H1 (cell line): Measurements from ENCODE around the gene TTC38. TPM values are rescaled to one million over a fixed set of nuclear protein-coding genes. Genes with fewer than 3 reads are reported as not detected.

Experiments
- CTCF ChIA-PET: fragments of 300-600 bp; sonication (Branson Sonifier 250); formaldehyde crosslinking; loops from one replicate; lab custom pipeline; 2021; ENCODE audit not compliant: partially characterized antibody; lab: Charles Lee
- POLR2A ChIA-PET: fragments of 300-600 bp; sonication (Branson Sonifier 250); formaldehyde crosslinking; loops from one replicate; lab custom pipeline; 2021; ENCODE audit warnings: inconsistent platforms; ENCODE audit not compliant: partially characterized antibody; lab: Charles Lee
- DNase-seq, 2 experiments: peaks; one replicate each; pipeline versions ENCODE4 v3.0.0 to v3.0.0-alpha.2; 2010 to 2022; ENCODE audit warnings: low spot score in 2 of 2, low read depth in 1 of 2, mixed read lengths in 1 of 2
- FAIRE-seq: peaks from 2 replicates; lab custom pipeline; 2011; peaks lifted over from hg19 to GRCh38; lab: Jason Lieb, UNC
- H2AFZ ChIP-seq: 2 replicates; pipeline ENCODE4 v1.8.1; 2012; ENCODE audit warnings: low read length, inconsistent platforms
- H2AK5ac ChIP-seq: 2 replicates; pipeline ENCODE4 v1.6.1; 2013; ENCODE audit warnings: low read depth, low read length
- H2BK120ac ChIP-seq: replicated peaks from 2 replicates; pipeline ENCODE3; 2013; ENCODE audit warnings: low read depth, low read length, inconsistent platforms
- H2BK12ac ChIP-seq: 2 replicates; pipeline ENCODE4 v1.6.1; 2013; ENCODE audit warnings: low read depth, low read length
- H2BK15ac ChIP-seq: 2 replicates; pipeline ENCODE4 v1.6.1; 2013; ENCODE audit warnings: low read length
- H2BK20ac ChIP-seq: 2 replicates; pipeline ENCODE4 v1.6.1; 2013; ENCODE audit warnings: low read length
- H2BK5ac ChIP-seq: 2 replicates; pipeline ENCODE4 v1.6.1; 2013; ENCODE audit warnings: low read depth, low read length
- H3K14ac ChIP-seq: 2 replicates; pipeline ENCODE4 v1.6.1; 2013; ENCODE audit warnings: inconsistent platforms; ENCODE audit not compliant: insufficient read length
- H3K18ac ChIP-seq: 2 replicates; pipeline ENCODE4 v1.6.1; 2013; ENCODE audit warnings: low read length; ENCODE audit errors: extremely low read depth
- H3K23ac ChIP-seq: 2 replicates; pipeline ENCODE4 v1.6.1; 2013; ENCODE audit warnings: inconsistent platforms; ENCODE audit not compliant: insufficient read length
- H3K23me2 ChIP-seq: 2 replicates; pipeline ENCODE4 v1.6.1; 2013; ENCODE audit warnings: low read depth, low read length
- H3K27ac ChIP-seq: 2 replicates; pipeline ENCODE4 v1.6.1; 2011; ENCODE audit warnings: low read depth, low read length, inconsistent platforms
- H3K27me3 ChIP-seq, 4 experiments: replicated peaks in 1 of 4; 1 replicate in 1 of 4; 2 replicates in 3 of 4; pipeline versions ENCODE4 v1.6.1 to v1.8.1; 2011 to 2013; ENCODE audit warnings: low read length in 3 of 4, mild to moderate bottlenecking in 3 of 4, inconsistent platforms in 2 of 4, mixed read lengths in 2 of 4, moderate library complexity in 1 of 4; ENCODE audit not compliant: control insufficient read depth in 3 of 4, insufficient read depth in 3 of 4; ENCODE audit errors: extremely low read depth in 1 of 4
- H3K36me3 ChIP-seq, 4 experiments: 2 replicates each; pipeline versions ENCODE4 v1.6.1 to v1.8.1; 2011 to 2013; ENCODE audit warnings: mild to moderate bottlenecking in 4 of 4, low read length in 3 of 4, moderate library complexity in 2 of 4, control low read depth in 1 of 4, inconsistent platforms in 1 of 4; ENCODE audit not compliant: insufficient read depth in 4 of 4, control insufficient read depth in 2 of 4
- H3K4ac ChIP-seq: replicated peaks from 2 replicates; pipeline ENCODE3; 2013; ENCODE audit warnings: low read length, low read depth, mixed read lengths, inconsistent platforms; ENCODE audit not compliant: insufficient read length
- H3K4me1 ChIP-seq, 4 experiments: replicated peaks in 1 of 4; 1 replicate in 1 of 4; 2 replicates in 3 of 4; pipeline versions ENCODE4 v1.6.1 to v1.8.1; 2011 to 2013; ENCODE audit warnings: low read length in 3 of 4, inconsistent platforms in 2 of 4, mixed read lengths in 1 of 4; ENCODE audit not compliant: insufficient read depth in 4 of 4, control insufficient read depth in 3 of 4
- H3K4me2 ChIP-seq, 2 experiments: 2 replicates each; pipeline versions ENCODE4 v1.6.1 to v1.8.1; 2011 to 2013; ENCODE audit warnings: low read depth in 2 of 2, low read length in 2 of 2, control low read depth in 1 of 2, inconsistent platforms in 1 of 2, mild to moderate bottlenecking in 1 of 2; ENCODE audit not compliant: insufficient read depth in 1 of 2
- H3K4me3 ChIP-seq, 4 experiments: fragments of 200-600, 300-600 bp in 1 of 4; sonication (generic), shearing (Covaris generic), sonication (Bioruptor Twin) in 1 of 4; 2 replicates each; pipeline versions ENCODE4 v1.5.1 to v1.8.1; 2011 to 2016; ENCODE audit warnings: low read length in 4 of 4, low read depth in 3 of 4, control low read depth in 2 of 4, inconsistent platforms in 2 of 4, mild to moderate bottlenecking in 2 of 4, mixed read lengths in 1 of 4, moderate library complexity in 1 of 4; ENCODE audit not compliant: insufficient read depth in 2 of 4; ENCODE audit errors: extremely low read depth in 1 of 4
- H3K56ac ChIP-seq: replicated peaks from 2 replicates; pipeline ENCODE3; 2013; ENCODE audit warnings: low read depth, mild to moderate bottlenecking, mixed read lengths, low read length, inconsistent platforms; ENCODE audit not compliant: insufficient read length
- H3K79me1 ChIP-seq: 2 replicates; pipeline ENCODE4 v1.6.1; 2013; ENCODE audit warnings: low read depth, low read length, control low read depth
- H3K79me2 ChIP-seq, 2 experiments: 2 replicates each; pipeline versions ENCODE4 v1.6.1 to v1.8.1; 2012 to 2013; ENCODE audit warnings: low read length in 2 of 2, mild to moderate bottlenecking in 2 of 2, inconsistent platforms in 1 of 2; ENCODE audit not compliant: insufficient read depth in 2 of 2, control insufficient read depth in 1 of 2
- H3K9ac ChIP-seq, 4 experiments: replicated peaks in 1 of 4; 1 replicate in 1 of 4; 2 replicates in 3 of 4; pipeline versions ENCODE4 v1.6.1 to v1.8.1; 2011 to 2013; ENCODE audit warnings: low read depth in 3 of 4, low read length in 3 of 4, control low read depth in 2 of 4, mild to moderate bottlenecking in 2 of 4, moderate library complexity in 2 of 4, inconsistent platforms in 1 of 4; ENCODE audit errors: extremely low read depth in 1 of 4
- H3K9me3 ChIP-seq, 2 experiments: 2 replicates each; pipeline versions ENCODE4 v1.6.1 to v1.8.1; 2012 to 2013; ENCODE audit warnings: mild to moderate bottlenecking in 2 of 2, moderate library complexity in 2 of 2, control low read depth in 1 of 2, inconsistent platforms in 1 of 2, low read depth in 1 of 2, low read length in 1 of 2, mixed read lengths in 1 of 2; ENCODE audit not compliant: insufficient read depth in 2 of 2
- H4K20me1 ChIP-seq, 2 experiments: replicated peaks in 1 of 2; 2 replicates each; pipeline versions ENCODE3 to v1.8.1; 2011 to 2013; ENCODE audit warnings: inconsistent platforms in 2 of 2, low read length in 2 of 2, mild to moderate bottlenecking in 1 of 2; ENCODE audit not compliant: insufficient read depth in 2 of 2, control insufficient read depth in 1 of 2
- H4K5ac ChIP-seq: 2 replicates; pipeline ENCODE4 v1.6.1; 2013; ENCODE audit warnings: low read length, low read depth, mixed read lengths, inconsistent platforms; ENCODE audit not compliant: insufficient read length
- H4K8ac ChIP-seq: 2 replicates; pipeline ENCODE4 v1.8.0; 2013; ENCODE audit warnings: mild to moderate bottlenecking, moderate library complexity, low read length, inconsistent platforms; ENCODE audit not compliant: insufficient read depth; ENCODE audit errors: extremely low read depth
- H4K91ac ChIP-seq: replicated peaks from 2 replicates; pipeline ENCODE3; 2013; ENCODE audit warnings: low read length, mixed read lengths, inconsistent platforms; ENCODE audit not compliant: insufficient read length
- CBX5 ChIP-seq: fragments of 300-800, 300-1000 bp; sonication (generic); IDR thresholded peaks from 2 replicates; pipeline ENCODE4 v1.7.1; 2016; ENCODE audit warnings: antibody characterized with exemption, low read length, low read depth
- EGR1 ChIP-seq: IDR thresholded peaks from 2 replicates; pipeline ENCODE4 v1.6.1; 2011; ENCODE audit warnings: low read depth, low read length, borderline replicate concordance
- FOSL1 ChIP-seq: IDR thresholded peaks from 2 replicates; pipeline ENCODE4 v1.6.1; 2011; ENCODE audit warnings: mild to moderate bottlenecking, low read depth, low read length, moderate library complexity; ENCODE audit not compliant: insufficient read depth
- JUN ChIP-seq: IDR thresholded peaks from 2 replicates; pipeline ENCODE4 v1.6.1; 2011; ENCODE audit warnings: low read depth, mild to moderate bottlenecking, improper control_type of control experiment, low read length
- POLR2AphosphoS5 ChIP-seq: IDR thresholded peaks from 2 replicates; pipeline ENCODE4 v1.6.1; 2011; ENCODE audit warnings: low read depth, low read length
- RFX5 ChIP-seq: IDR thresholded peaks from 2 replicates; pipeline ENCODE4 v1.6.1; 2011; ENCODE audit warnings: low read depth, low read length, improper control_type of control experiment, borderline replicate concordance
- SUZ12 ChIP-seq: fragments of 200-600 bp; sonication (generic); IDR thresholded peaks from 2 replicates; pipeline ENCODE4 v1.6.1; 2012; ENCODE audit warnings: mild to moderate bottlenecking, inconsistent platforms, low read length, moderate library complexity, mixed read lengths
- WGBS, 2 experiments: shearing (Covaris generic) in 1 of 2; methylation state at CpG; one replicate each; pipeline versions ENCODE4 v1.1.6 to v1.1.7; 2013 to 2015; ENCODE audit warnings: low lambda C conversion rate in 2 of 2, mixed read lengths in 2 of 2, inconsistent platforms in 1 of 2, low coverage in 1 of 2, missing lambda C conversion rate in 1 of 2; ENCODE audit not compliant: insufficient replicate concordance in 2 of 2, insufficient coverage in 1 of 2, insufficient read length in 1 of 2; ENCODE audit errors: extremely low coverage in 1 of 2, missing lambda C conversion rate in 1 of 2; 5-methylcytosine and 5-hydroxymethylcytosine counted together
- polyA plus RNA-seq, 7 experiments: library from polyadenylated mRNA; depleted of rRNA in 3 of 7; stranded (reverse) in 5 of 7; unstranded in 2 of 7; fragments of >200 nt in 5 of 7; fragments of 200-250 nt in 2 of 7; gene quantifications; 1 replicate in 5 of 7; 2 replicates in 1 of 7; 4 replicates in 1 of 7; pipeline versions ENCODE4 v1.2.1 to v1.2.3, GENCODE V29; 2011 to 2013; ENCODE audit warnings: missing spikeins in 2 of 7, mixed read lengths in 2 of 7
- total RNA-seq: library from RNA; stranded (reverse); fragmentation: NEBNext Ultra II Directional; extraction: Animal tissue kit (Norgen Biotek cat#: 25700); gene quantifications from 2 replicates; pipeline ENCODE4 v1.2.1, GENCODE V29; 2021
- TF ChIP-seq, protein P1 (sequence below): IDR thresholded peaks from 2 replicates; pipeline ENCODE4 v1.6.1; 2011; ENCODE audit warnings: low read length, improper control_type of control experiment
- TF ChIP-seq, protein P2 (sequence below): IDR thresholded peaks from 2 replicates; pipeline ENCODE4 v1.6.1; 2012; ENCODE audit warnings: inconsistent platforms

TTC38 gene
- total and polyA plus RNA-seq, 2 of the 8 experiments (the other 6 are each of a cell fraction or from before 2014, with no cell fraction given): 25.3 to 34.8 TPM

DNA sequence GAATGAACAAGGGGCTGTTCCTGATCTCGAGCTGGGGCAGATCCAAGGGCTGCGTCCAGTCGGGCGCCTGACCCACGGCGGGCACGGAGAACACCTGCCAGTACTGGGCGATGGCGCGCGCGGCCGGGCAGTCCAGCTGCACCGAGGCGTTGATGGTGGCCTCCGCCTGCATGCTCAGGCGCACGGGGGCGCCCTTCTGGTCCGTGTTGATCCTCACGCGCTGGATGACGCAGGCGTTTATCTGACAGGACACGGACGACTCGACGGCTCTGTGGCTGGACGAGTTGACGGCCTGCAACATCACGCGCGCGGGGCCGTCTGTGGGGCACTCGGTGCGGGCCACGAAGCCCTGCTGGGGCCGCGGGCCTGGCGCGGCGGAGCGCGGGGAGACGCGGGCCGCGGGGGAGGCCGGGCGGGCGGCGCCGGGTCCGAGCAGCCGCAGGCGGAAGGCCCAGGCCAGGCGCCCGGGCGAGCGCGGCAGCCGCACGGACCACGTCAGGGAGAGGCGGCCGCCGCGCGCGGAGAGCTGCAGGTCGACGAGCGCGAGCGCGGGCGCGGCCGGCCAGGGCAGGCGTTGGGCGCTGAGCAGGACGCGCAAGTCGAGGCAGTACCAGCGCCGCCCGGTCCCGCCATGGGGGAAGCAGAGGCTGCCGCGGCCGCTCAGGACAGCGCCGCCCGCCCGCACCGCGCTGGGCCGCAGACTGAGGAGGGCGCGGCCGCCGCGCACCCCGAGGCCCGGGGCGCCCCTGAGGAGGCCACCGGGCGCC is 5.2 kb upstream of the TTC38 start:
- ChIA-PET POLR2A (interaction anchor here (0.7 to 2.9 kb wide), 5 partner anchors 10 to 72 kb away, joined by 3 to 13 read pairs (median 3); partner anchors contain the start of gene CDPF1), CTCF (interaction anchor here (0.7 to 2.0 kb wide), 13 partner anchors 12 to 131 kb away, joined by 3 to 8 read pairs (median 3); no protein-coding TSS in a partner anchor)
- Histone ChIP-seq H2AFZ (no peak overlapping the region), H3K4ac (no peak overlapping the region), H2BK12ac (no peak overlapping the region), H4K20me1 (no peaks in the 10 kb centered on the region), H3K56ac (no peak overlapping the region), H3K23ac (no peak overlapping the region), H3K4me2 (peak overlapping the region; percentile 50 to 68), H4K8ac (peak overlapping the region; percentile 20; the same call in 1 of the 2 replicates), H3K79me2 (no peaks in the 10 kb centered on the region), H3K36me3 (no peaks in the 10 kb centered on the region), H3K27ac (no peak overlapping the region), H3K23me2 (no peaks in the 10 kb centered on the region; the same call in 1 of the 2 replicates), H2AK5ac (no peak overlapping the region), H2BK5ac (no peak overlapping the region), H3K79me1 (no peaks in the 10 kb centered on the region), H3K4me1 (no peaks in the 10 kb centered on the region; a peak in 1 of 7 replicates), H3K27me3 (peaks cover 18 to 57% (median 35%) of the 10 kb centered on the region in 4 experiments), H3K9ac (no peak overlapping the region), H3K18ac (no peak overlapping the region; the same call in 1 of the 2 replicates), H4K5ac (no peak overlapping the region), H3K4me3 (peak overlapping the region; percentile 18 to 52 (median 19); a peak in 6 of 8 replicates), H2BK15ac (no peak overlapping the region), H3K14ac (no peak overlapping the region), H2BK120ac (no peak overlapping the region), H4K91ac (no peak overlapping the region), H3K9me3 (peaks cover 5 to 12% of the 10 kb centered on the region in 2 experiments; a peak in 3 of 4 replicates), H2BK20ac (no peak overlapping the region)
- WGBS, 2 experiments: 13% methylated on average over 58 of the region's 109 CpGs; no CpG with 5 or more reads in 1 of the 2 experiments
- DNase-seq (peak; percentile 46 to 90), FAIRE-seq (no peak)
- TF ChIP-seq, protein P1, sequence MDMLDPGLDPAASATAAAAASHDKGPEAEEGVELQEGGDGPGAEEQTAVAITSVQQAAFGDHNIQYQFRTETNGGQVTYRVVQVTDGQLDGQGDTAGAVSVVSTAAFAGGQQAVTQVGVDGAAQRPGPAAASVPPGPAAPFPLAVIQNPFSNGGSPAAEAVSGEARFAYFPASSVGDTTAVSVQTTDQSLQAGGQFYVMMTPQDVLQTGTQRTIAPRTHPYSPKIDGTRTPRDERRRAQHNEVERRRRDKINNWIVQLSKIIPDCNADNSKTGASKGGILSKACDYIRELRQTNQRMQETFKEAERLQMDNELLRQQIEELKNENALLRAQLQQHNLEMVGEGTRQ: no peak
- TF ChIP-seq, protein P2, sequence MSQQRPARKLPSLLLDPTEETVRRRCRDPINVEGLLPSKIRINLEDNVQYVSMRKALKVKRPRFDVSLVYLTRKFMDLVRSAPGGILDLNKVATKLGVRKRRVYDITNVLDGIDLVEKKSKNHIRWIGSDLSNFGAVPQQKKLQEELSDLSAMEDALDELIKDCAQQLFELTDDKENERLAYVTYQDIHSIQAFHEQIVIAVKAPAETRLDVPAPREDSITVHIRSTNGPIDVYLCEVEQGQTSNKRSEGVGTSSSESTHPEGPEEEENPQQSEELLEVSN: peak; percentile 93
- TF ChIP-seq JUN (no peak), CBX5 (no peak), RFX5 (no peak), EGR1 (no peak), FOSL1 (no peak), POLR2AphosphoS5 (no peak), SUZ12 (peak; percentile 59; the same call in 1 of the 2 replicates)
